Smooth muscle cell (in vitro differentiated cells): ENCODE measurements around the gene PEA15. TPM values are rescaled to one million over a fixed set of nuclear protein-coding genes. Genes with fewer than 3 reads are reported as not detected.
A peak's percentile ranks its signal among the peaks of the same experiment; 100 is the strongest.

ENCODE experiments used
- DNase-seq: peaks from one replicate; lab custom pipeline; 2025; ENCODE audit not compliant: unreplicated experiment; lab: John Stamatoyannopoulos, UW
- H2AFZ ChIP-seq: fragments of 200-600 bp; sonication (generic); 2 replicates; pipeline ENCODE4 v1.6.0; 2016; ENCODE audit warnings: antibody characterized with exemption, low read depth, mild to moderate bottlenecking
- H3F3A ChIP-seq: fragments of 200-600 bp; sonication (generic); 2 replicates; pipeline ENCODE4 v1.6.0; 2017; ENCODE audit warnings: antibody characterized with exemption, low read depth
- H3K27ac ChIP-seq: fragments of 200-600 bp; sonication (generic); 2 replicates; pipeline ENCODE4 v1.5.1; 2016; ENCODE audit warnings: low read depth, mild to moderate bottlenecking
- H3K27me3 ChIP-seq: fragments of 200-600 bp; sonication (generic); 2 replicates; pipeline ENCODE4 v1.6.1; 2016; ENCODE audit warnings: low read depth, mild to moderate bottlenecking
- H3K36me3 ChIP-seq: fragments of 200-600 bp; sonication (generic); 2 replicates; pipeline ENCODE4 v1.5.1; 2016; ENCODE audit warnings: low read depth
- H3K4me1 ChIP-seq: fragments of 200-600 bp; sonication (generic); 2 replicates; pipeline ENCODE4 v1.5.1; 2016; ENCODE audit warnings: low read depth
- H3K4me2 ChIP-seq: fragments of 200-600 bp; sonication (generic); 2 replicates; pipeline ENCODE4 v1.6.0; 2016; ENCODE audit warnings: mild to moderate bottlenecking
- H3K4me3 ChIP-seq: fragments of 200-600 bp; sonication (generic); 2 replicates; pipeline ENCODE4 v1.5.1; 2016; ENCODE audit warnings: mild to moderate bottlenecking
- H3K79me2 ChIP-seq: fragments of 200-600 bp; sonication (generic); 2 replicates; pipeline ENCODE4 v1.6.0; 2016; ENCODE audit warnings: low read depth, mild to moderate bottlenecking
- H3K9ac ChIP-seq: fragments of 200-600 bp; sonication (generic); 2 replicates; pipeline ENCODE4 v1.6.0; 2016; ENCODE audit warnings: low read depth
- H3K9me3 ChIP-seq: fragments of 200-600 bp; sonication (generic); replicated peaks from 2 replicates; pipeline ENCODE4 v1.5.1; 2016; ENCODE audit warnings: low read depth
- H4K20me1 ChIP-seq: fragments of 200-600 bp; sonication (generic); 2 replicates; pipeline ENCODE4 v1.6.0; 2016; ENCODE audit warnings: low read depth
- WGBS: methylation state at CpG from one replicate; pipeline ENCODE4 v1.1.7; 2016; ENCODE audit warnings: low lambda C conversion rate; 5-methylcytosine and 5-hydroxymethylcytosine counted together
- polyA plus RNA-seq: library from polyadenylated mRNA; unstranded; fragments of >200 nt; fragmentation: Nextera tagmentation; extraction: Ambion mirVana; gene quantifications from 2 replicates; pipeline ENCODE4 v1.2.1, GENCODE V29; 2016
- total RNA-seq: library from RNA; depleted of rRNA; stranded (reverse); fragments of >200 nt; gene quantifications from 2 replicates; pipeline ENCODE4 v1.2.3, GENCODE V29; 2014
- TF ChIP-seq, protein P1 (sequence below): fragments of 200-600 bp; sonication (generic); IDR thresholded peaks from 2 replicates; pipeline ENCODE4 v1.5.1; 2017; ENCODE audit warnings: borderline replicate concordance, mild to moderate bottlenecking, antibody characterized with exemption; ENCODE audit not compliant: insufficient read depth, poor library complexity, severe bottlenecking

PEA15 gene
- total and polyA plus RNA-seq, 2 experiments from 2014 or later, result 73.1 to 115 TPM

DNA sequence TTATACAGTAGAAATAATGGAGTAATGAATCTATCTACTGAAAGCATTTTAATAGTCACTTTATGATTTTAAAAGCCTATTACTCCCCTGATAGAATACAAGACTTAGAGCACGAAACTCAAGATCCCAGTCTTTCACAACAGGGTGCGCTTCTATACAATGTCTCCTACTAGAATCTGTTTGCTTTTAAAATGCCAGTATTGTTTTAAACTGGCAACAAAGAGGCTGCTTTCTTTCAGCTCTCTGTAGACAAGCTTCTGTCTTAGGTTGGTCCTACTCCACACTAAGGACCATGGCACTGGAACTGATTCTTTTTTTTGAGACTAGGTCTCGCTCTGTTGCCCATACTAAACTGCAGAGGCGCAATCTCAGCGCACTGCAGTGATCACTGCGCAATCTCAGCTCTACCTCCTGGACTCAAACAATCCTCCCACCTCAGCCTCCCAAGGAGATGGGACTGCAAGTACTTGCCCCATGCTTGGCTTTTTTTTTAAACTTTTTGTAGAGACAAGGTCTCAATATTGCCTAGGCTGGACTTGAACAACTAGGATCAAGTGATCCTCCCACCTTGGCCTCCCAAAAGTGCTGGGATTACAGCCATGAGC lies 52.3 kb downstream of the PEA15 start:
- Histone ChIP-seq H3K9ac (no peak overlapping the region), H3K27ac (no peak overlapping the region), H3K79me2 (peaks cover 50% of the 10 kb centered on the region), H3K9me3 (no peaks in the 10 kb centered on the region), H3K27me3 (no peaks in the 10 kb centered on the region), H3K4me3 (no peak overlapping the region), H3K36me3 (no peaks in the 10 kb centered on the region), H2AFZ (no peak overlapping the region), H4K20me1 (peaks cover 83% of the 10 kb centered on the region), H3K4me2 (peak overlapping the region; percentile 53), H3K4me1 (peaks cover 34% of the 10 kb centered on the region), H3F3A (peaks cover 27% of the 10 kb centered on the region)
- WGBS, result 97% methylated on average over 6 of the region's 6 CpGs
- TF ChIP-seq, protein P1, sequence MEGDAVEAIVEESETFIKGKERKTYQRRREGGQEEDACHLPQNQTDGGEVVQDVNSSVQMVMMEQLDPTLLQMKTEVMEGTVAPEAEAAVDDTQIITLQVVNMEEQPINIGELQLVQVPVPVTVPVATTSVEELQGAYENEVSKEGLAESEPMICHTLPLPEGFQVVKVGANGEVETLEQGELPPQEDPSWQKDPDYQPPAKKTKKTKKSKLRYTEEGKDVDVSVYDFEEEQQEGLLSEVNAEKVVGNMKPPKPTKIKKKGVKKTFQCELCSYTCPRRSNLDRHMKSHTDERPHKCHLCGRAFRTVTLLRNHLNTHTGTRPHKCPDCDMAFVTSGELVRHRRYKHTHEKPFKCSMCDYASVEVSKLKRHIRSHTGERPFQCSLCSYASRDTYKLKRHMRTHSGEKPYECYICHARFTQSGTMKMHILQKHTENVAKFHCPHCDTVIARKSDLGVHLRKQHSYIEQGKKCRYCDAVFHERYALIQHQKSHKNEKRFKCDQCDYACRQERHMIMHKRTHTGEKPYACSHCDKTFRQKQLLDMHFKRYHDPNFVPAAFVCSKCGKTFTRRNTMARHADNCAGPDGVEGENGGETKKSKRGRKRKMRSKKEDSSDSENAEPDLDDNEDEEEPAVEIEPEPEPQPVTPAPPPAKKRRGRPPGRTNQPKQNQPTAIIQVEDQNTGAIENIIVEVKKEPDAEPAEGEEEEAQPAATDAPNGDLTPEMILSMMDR, result no peak
- no peak for DNase-seq

DNA sequence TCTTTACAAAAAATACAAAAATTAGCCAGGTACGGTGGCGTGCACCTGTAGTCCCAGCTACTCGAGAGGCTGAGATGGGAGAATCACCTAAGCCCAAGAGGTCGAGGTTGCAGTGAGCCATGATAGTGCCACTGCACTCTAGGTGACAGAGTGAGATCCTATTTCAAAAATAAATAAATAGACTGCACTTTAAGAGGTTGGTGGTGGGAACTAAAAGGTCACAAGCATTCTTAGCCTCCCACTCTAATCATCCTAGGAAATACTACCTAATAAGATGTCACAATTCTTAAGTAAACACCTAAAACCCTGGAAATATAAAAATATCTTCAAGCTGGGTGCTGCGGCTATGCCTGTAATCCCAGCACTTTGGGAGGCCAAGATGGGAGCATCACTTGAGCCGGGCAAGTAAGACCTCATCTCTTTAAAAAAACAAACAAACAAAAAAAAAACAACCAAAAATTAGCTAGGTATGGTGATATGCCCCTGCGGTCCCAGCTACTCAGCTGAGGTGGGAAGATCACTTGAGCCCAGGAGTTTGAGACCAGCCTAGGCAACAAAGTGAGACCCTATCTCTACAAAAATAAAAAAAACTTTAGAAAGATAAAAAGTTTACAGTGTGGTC lies 53.1 kb downstream of the PEA15 start:
- Histone ChIP-seq H2AFZ (no peak overlapping the region), H3K36me3 (no peaks in the 10 kb centered on the region), H3K27me3 (no peaks in the 10 kb centered on the region), H3K4me3 (no peak overlapping the region), H3K9ac (no peak overlapping the region), H4K20me1 (peaks cover 76% of the 10 kb centered on the region), H3K9me3 (no peaks in the 10 kb centered on the region), H3K4me2 (peak overlapping the region; percentile 1), H3F3A (peaks cover 23% of the 10 kb centered on the region), H3K4me1 (peaks cover 34% of the 10 kb centered on the region), H3K27ac (no peak overlapping the region), H3K79me2 (peaks cover 47% of the 10 kb centered on the region)
- TF ChIP-seq, protein P1, result no peak
- DNase-seq, result no peak
- 73% methylated on average over 7 of the region's 7 CpGs for WGBS

DNA sequence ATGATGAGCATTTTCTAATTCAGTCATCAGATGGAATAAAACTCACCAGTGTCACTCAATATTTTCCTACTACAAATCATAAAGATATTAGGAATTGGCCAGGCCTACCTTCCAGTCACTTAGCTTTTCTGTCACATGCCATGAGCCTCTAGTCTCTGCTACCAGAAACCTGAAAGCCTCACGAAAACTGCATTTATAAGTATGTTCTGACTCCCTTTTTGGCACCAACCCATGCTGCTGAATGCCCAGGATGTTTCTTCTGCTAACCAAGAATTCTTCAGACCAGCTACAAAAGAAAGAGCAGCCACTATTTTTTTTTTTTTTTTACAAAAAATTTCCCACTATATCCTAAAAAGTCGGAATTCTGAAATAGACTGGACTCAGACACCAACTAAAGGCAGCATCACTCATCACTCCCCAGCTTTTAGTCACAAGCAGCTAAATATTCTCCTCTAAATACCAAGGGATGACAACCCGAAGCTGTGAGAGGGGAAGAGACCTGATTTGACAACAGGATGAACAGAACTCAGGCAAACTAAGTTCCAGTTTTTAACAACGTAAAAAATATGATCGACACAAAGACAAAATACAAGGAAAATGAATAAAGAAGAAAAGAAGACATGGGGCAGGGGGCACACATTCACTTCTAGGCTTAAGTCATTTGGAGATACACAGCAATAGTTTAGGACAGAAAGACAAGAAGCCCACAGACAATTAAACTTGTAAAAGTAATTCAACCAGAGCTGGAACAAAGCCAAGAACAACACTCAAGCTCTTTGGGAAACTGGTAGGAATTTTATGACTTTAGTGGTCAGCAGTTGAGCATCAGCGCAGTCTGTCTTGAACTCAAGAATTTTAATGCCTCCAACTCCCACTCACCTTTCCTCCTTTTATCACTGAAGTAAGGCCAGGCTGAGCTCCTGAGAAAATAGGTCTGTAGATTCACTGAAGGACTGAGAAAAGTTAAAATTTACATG lies 55.5 kb downstream of the PEA15 start:
- WGBS, result 22% methylated on average over 6 of the region's 6 CpGs
- peak overlapping the region; percentile 93 for H3K4me2 ChIP-seq
- no peak overlapping the region for H2AFZ ChIP-seq
- peak overlapping the region; percentile 74 for H3K4me3 ChIP-seq
- peaks cover 34% of the 10 kb centered on the region for H3K4me1 ChIP-seq
- peak overlapping the region; percentile 99 for H3K9ac ChIP-seq
- no peaks in the 10 kb centered on the region for H3K9me3 ChIP-seq
- peaks cover 23% of the 10 kb centered on the region for H3F3A ChIP-seq
- peaks cover 35% of the 10 kb centered on the region for H3K79me2 ChIP-seq
- H3K27ac ChIP-seq, result peak overlapping the region; percentile 100
- TF ChIP-seq, protein P1, result no peak
- peaks cover 53% of the 10 kb centered on the region for H4K20me1 ChIP-seq
- H3K27me3 ChIP-seq, result no peaks in the 10 kb centered on the region
- no peak for DNase-seq
- no peaks in the 10 kb centered on the region for H3K36me3 ChIP-seq
